SU-DHL-6 (cell line): Measurements from ENCODE around the gene KRT23.

Source experiments
- H2AFZ ChIP-seq: fragments of 200-600 bp; sonication (generic); 2 replicates; pipeline ENCODE4 v1.6.1; 2014; ENCODE audit warnings: low read depth, mild to moderate bottlenecking, moderate library complexity, mixed read lengths, antibody characterized with exemption, low read length; ENCODE audit not compliant: severe bottlenecking
- H3F3A ChIP-seq: fragments of 200-600 bp; shearing (Covaris generic); 2 replicates; pipeline ENCODE4 v1.6.0; 2016; ENCODE audit warnings: antibody characterized with exemption, mild to moderate bottlenecking; ENCODE audit not compliant: insufficient read depth
- H3K27ac ChIP-seq: fragments of 200-600 bp; sonication (generic); 2 replicates; pipeline ENCODE4 v1.5.1; 2016; ENCODE audit warnings: low read depth, mild to moderate bottlenecking, low read length, moderate library complexity, mixed read lengths
- H3K27me3 ChIP-seq: fragments of 200-600 bp; sonication (generic), shearing (Covaris generic); 2 replicates; pipeline ENCODE4 v1.6.0; 2014; ENCODE audit warnings: mild to moderate bottlenecking, low read length
- H3K36me3 ChIP-seq: fragments of 200-600 bp; sonication (generic); 2 replicates; pipeline ENCODE4 v1.6.1; 2014; ENCODE audit warnings: mild to moderate bottlenecking, low read length, mixed read lengths
- H3K4me2 ChIP-seq: fragments of 300-600, 200-600 bp; shearing (Covaris generic), sonication (generic); 2 replicates; pipeline ENCODE4 v1.6.0; 2014; ENCODE audit warnings: low read length, low read depth, mild to moderate bottlenecking; ENCODE audit not compliant: poor library complexity, severe bottlenecking
- H3K4me3 ChIP-seq: fragments of 200-600 bp; sonication (generic); 2 replicates; pipeline ENCODE4 v1.5.1; 2014; ENCODE audit warnings: antibody characterized with exemption, low read length, mild to moderate bottlenecking, mixed read lengths; ENCODE audit not compliant: insufficient read depth, poor library complexity, severe bottlenecking
- H3K79me2 ChIP-seq: fragments of 200-600 bp; sonication (generic); 2 replicates; pipeline ENCODE4 v1.6.1; 2014; ENCODE audit warnings: mild to moderate bottlenecking, low read length, moderate library complexity; ENCODE audit not compliant: insufficient read depth
- H3K9ac ChIP-seq: fragments of 200-600 bp; sonication (generic); 2 replicates; pipeline ENCODE4 v1.7.0; 2014; ENCODE audit warnings: mild to moderate bottlenecking, low read length
- H3K9me2 ChIP-seq: fragments of 200-600 bp; sonication (generic); replicated peaks from 2 replicates; pipeline ENCODE4 v1.6.1; 2014; ENCODE audit warnings: low read length; ENCODE audit not compliant: insufficient read depth
- H3K9me3 ChIP-seq: fragments of 200-600 bp; sonication (generic); 2 replicates; pipeline ENCODE4 v1.6.1; 2014; ENCODE audit warnings: low read length, mixed read lengths; ENCODE audit not compliant: insufficient read depth
- H4K20me1 ChIP-seq: fragments of 200-600 bp; sonication (generic); 2 replicates; pipeline ENCODE4 v1.6.1; 2014; ENCODE audit warnings: low read depth, mild to moderate bottlenecking, antibody characterized with exemption, low read length, moderate library complexity, mixed read lengths
- EZH2phosphoT487 ChIP-seq: fragments of 200-600 bp; sonication (generic), shearing (Covaris generic); conservative IDR thresholded peaks from 2 replicates; pipeline ENCODE4 v1.6.1; 2018; ENCODE audit warnings: mild to moderate bottlenecking, antibody characterized with exemption, low read length, moderate library complexity, mixed read lengths
- TF ChIP-seq, protein P1 (sequence below): fragments of 200-600 bp; sonication (generic); IDR thresholded peaks from one replicate; pipeline ENCODE4 v1.5.1; 2017; ENCODE audit warnings: antibody characterized with exemption, mild to moderate bottlenecking, low read length, moderate library complexity; ENCODE audit not compliant: insufficient read depth, poor library complexity, severe bottlenecking

KRT23 gene

DNA sequence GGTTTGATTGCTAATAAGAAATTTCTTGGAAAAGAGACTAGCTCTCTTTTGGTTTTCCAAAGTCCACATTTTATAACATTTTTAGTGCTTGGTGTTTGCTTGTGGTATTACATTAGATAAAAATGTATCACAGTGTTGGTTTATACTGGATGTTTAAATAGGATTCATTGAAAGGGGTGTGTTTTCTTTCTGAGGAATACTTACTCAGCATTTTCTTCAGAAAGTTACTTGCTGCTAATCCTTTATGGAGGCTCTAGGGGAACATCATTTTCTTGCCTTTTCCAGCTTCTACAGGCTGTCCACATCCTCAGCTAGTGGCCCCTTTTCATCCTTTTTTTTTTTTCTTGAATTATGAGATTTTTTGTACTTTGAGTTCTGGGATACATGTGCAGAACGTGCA is 30.1 kb upstream of the KRT23 start:
- TF ChIP-seq EZH2phosphoT487, result no peak
- TF ChIP-seq, protein P1, sequence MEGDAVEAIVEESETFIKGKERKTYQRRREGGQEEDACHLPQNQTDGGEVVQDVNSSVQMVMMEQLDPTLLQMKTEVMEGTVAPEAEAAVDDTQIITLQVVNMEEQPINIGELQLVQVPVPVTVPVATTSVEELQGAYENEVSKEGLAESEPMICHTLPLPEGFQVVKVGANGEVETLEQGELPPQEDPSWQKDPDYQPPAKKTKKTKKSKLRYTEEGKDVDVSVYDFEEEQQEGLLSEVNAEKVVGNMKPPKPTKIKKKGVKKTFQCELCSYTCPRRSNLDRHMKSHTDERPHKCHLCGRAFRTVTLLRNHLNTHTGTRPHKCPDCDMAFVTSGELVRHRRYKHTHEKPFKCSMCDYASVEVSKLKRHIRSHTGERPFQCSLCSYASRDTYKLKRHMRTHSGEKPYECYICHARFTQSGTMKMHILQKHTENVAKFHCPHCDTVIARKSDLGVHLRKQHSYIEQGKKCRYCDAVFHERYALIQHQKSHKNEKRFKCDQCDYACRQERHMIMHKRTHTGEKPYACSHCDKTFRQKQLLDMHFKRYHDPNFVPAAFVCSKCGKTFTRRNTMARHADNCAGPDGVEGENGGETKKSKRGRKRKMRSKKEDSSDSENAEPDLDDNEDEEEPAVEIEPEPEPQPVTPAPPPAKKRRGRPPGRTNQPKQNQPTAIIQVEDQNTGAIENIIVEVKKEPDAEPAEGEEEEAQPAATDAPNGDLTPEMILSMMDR, result no peak
- no peak overlapping the region for H2AFZ ChIP-seq
- no peaks in the 10 kb centered on the region for H3K27me3 ChIP-seq
- H4K20me1 ChIP-seq, result no peaks in the 10 kb centered on the region
- H3K36me3 ChIP-seq, result no peaks in the 10 kb centered on the region
- no peak overlapping the region for H3K4me2 ChIP-seq
- H3K27ac ChIP-seq, result no peak overlapping the region
- H3K9me3 ChIP-seq, result no peaks in the 10 kb centered on the region
- no peak overlapping the region for H3K9ac ChIP-seq
- no peaks in the 10 kb centered on the region for H3K9me2 ChIP-seq
- no peaks in the 10 kb centered on the region for H3F3A ChIP-seq
- no peaks in the 10 kb centered on the region for H3K79me2 ChIP-seq
- no peak overlapping the region for H3K4me3 ChIP-seq

DNA sequence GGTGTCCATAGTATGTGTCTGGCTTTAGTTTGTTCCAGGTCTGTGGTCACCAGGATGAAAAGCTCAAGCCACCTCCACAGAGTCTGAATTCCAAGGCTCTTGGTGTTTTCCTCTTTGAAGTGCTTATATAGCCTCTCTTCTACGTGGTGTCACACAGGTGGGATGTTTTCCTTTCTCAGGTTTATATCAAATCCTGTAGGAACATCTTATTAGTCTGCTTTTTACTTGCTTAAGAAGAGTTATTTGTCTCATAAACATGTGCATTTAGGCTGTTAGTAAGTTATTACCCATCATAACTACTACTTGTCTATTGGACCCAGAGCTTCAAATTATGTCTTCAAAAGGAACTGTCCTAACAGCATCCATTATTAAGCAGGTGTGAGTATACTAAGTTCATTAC is 29.4 kb upstream of the KRT23 start, which contains the start of gene KRT39:
Gene KRT39 (minus strand): TSS at position 101 of the 400 bp plus-strand sequence. CDS start 92 bp downstream, at position 9.
- no peaks in the 10 kb centered on the region for H3F3A ChIP-seq
- no peaks in the 10 kb centered on the region for H3K27me3 ChIP-seq
- H3K9me2 ChIP-seq, result no peaks in the 10 kb centered on the region
- H3K4me3 ChIP-seq, result no peak within 1 kb of the TSS
- no peak within 1 kb of the TSS for H2AFZ ChIP-seq
- H3K4me2 ChIP-seq, result no peak within 1 kb of the TSS
- no peaks in the 10 kb centered on the region for H3K79me2 ChIP-seq
- no peaks in the 10 kb centered on the region for H4K20me1 ChIP-seq
- no peak for TF ChIP-seq EZH2phosphoT487
- TF ChIP-seq, protein P1, result no peak
- H3K9me3 ChIP-seq, result no peaks in the 10 kb centered on the region
- no peaks in the 10 kb centered on the region for H3K36me3 ChIP-seq
- H3K9ac ChIP-seq, result no peak within 1 kb of the TSS
- no peak within 1 kb of the TSS for H3K27ac ChIP-seq

DNA sequence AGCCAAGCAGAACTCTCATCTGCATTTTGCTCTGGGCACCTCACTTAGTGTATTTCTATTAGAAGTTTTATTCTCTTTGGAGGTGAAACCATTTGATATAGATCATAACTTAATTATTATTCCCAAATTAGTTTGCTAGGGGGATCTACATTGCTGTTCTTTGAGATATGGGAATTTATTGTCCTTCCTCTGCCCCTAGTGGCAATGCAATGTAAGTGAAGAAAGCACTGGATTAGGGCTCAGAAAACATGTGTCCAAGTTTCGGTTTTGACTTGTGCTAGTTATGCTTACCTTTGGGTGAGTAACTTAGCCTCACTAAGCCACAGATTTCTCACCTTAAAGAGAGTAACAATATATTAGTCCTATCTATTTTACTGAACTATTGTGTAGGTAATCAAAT is 26.4 kb upstream of the KRT23 start:
- Histone ChIP-seq H3F3A (no peaks in the 10 kb centered on the region), H3K9me2 (no peaks in the 10 kb centered on the region), H4K20me1 (no peaks in the 10 kb centered on the region), H2AFZ (no peak overlapping the region), H3K27ac (no peak overlapping the region), H3K9me3 (no peaks in the 10 kb centered on the region), H3K4me3 (no peak overlapping the region), H3K27me3 (no peaks in the 10 kb centered on the region), H3K79me2 (no peaks in the 10 kb centered on the region), H3K9ac (no peak overlapping the region), H3K4me2 (peak overlapping the region; percentile 8), H3K36me3 (no peaks in the 10 kb centered on the region)
- TF ChIP-seq EZH2phosphoT487, result no peak
- TF ChIP-seq, protein P1, result peak; percentile 56
